ENCODE measurements around the gene CAPN14.

The CAPN14 gene

GRCh38 chr2:31240381-31241365 lies 23.4 kb upstream of the CAPN14 start:
- DNase-seq: no peak

GRCh38 chr2:31239593-31240177 lies 22.4 kb upstream of the CAPN14 start:
- no peak for DNase-seq

DNA sequence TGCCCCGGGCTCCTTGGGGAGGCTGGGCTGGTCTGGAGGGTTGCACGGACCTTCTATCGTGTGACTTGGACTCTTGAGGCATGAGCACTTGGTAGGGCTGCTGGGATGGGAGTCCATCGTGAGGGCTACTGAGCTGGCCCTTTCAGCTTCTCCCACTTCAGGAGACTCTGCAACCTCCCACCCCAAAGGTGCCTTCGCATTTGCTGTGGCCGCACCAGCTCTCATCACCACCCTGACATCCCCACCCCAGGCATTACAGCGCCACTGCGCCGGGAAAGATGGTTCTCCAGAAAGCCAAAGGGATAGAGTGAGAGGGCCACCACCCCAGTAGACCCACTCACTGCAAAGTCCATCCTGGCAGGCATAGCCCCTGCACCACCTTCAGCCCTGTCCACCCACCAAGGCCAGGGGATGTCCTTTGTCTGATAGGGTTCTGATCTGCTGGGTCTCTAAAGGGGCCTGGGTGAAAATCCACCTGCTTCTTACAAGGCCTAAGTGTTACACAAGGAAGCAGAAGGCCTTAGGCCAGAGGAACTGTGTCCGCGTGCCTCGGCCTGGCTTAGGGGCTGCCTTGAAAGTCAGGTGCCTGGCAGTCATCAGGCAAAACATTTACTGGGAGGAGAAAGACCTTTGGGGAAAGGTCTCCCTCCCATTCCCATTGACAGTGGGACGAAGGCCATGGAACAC lies 21.7 kb upstream of the CAPN14 start:
- no peak for DNase-seq

- DNase-seq: no peak
Measured at GRCh38 chr2:31238126-31238905, 21.0 kb upstream of the CAPN14 start.

DNA sequence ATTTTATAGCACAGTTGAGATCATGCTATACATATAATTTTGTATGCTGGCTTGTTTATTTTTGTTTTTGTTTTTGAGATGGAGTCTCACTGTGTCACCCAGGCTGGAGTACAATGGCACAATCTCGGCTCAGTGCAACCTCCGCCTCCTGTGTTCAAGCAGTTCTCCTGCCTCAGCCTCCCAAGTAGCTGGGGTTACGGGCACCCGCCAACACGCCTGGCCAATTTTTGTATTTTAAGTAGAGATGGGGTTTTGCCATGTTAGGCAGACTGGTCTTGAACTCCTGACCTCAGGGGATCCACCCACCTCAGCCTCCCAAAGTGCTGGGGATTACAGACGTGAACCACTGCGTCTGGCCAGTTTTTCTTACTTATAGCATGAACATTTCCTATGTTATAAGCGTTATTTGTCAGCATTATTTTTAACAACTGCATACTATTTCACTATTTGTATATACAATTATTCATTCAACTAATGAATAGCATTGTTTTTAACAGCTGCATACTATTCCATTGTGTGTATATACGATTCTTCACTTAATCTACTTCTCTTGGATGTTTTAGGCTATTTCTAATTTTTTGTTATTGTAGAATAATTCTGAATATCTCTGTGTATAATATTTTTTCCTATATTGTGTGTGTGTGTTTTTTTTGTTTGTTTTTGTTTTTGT lies 20.2 kb upstream of the CAPN14 start:
- DNase-seq: no peak

DNA sequence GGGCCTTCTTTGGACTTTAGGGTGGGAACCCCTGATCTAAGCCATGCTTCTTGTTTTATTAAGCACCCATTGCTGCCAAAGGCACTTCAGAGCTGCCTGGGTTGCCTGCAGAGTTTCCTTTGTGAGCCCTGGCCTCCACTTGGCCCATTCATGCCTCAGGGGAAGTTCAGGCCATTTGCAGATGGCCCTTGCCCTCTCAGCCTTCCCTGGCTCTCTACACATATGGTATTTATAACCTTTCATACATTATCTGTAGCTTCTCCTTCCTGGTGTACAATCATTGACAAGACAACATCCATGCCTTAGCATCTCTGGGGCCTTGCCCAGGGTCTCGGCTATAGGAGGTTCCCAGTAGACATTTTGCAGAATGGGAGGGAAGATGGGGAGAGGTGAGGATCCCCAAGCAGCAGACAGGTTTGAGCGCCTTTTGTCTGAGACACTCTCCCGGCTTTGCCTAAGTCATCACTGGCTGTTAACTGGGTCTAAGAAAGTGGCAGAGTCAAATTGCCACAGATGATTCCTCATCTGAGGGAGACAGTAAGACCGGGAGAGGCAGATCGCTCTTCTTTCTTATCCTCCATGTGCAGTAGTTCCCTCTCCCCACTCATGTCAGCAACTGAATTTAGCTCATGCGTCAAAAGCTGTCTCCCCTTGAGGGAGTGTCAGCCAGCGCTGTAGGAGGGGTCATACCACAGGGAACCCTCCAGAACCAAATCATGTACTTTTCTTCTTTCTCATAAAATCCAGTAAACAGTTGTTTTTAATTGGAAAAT lies 19.3 kb upstream of the CAPN14 start:
- DNase-seq: no peak

DNA sequence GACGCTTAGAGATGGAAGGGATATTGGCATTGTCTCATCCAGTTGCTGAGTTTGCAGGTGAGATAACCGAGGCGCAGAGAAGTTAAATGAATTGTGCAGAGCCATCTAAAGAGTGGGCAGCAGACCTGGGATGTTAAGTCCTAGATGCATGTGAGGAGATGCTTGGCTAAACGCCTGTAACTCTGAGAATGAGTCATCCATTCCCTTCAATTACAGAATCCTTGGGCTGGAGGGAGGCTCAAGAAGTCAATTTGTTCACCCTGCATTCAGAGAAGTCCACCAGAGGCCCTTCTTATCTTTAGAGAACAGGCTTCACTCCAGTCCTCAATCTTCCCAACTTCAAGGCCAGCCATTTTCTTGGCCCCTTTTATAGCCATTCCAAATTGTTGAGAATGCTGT lies 18.2 kb upstream of the CAPN14 start:
- no peak for DNase-seq

DNA sequence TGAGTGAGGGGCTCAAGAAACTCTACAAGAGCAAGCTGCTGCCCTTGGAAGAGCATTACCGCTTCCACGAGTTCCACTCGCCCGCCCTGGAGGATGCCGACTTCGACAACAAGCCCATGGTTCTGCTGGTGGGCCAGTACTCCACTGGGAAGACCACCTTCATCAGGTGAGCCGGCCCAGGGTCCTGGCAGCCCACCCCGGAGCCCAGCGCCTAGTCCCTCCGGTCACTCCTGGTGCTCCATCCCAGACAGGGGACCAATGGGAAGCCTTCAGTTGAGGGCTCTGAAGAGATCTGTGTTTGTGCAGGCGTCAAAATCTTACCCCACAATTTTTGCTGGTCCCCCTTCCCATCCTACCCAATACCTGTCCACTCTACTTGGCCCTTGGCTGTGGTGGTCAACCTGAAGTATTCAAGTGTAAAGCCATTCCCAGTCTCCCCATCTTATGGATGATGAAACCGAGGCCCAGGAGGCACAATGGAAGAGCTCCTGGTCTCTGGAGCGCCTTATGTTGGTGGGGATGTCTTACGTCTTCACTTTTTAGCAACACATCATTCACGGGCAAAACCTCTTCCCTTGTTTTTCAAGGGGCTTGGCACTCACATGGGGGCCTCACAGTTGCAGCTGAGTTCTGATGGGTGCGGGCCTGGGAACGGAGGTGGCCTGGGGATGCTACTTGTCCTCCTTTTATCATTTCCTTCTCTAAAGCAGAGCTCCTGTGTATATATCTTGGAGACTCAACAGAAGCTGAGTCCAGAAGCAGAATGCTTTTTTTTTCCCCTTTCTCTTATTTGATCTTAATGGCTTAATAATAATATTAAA lies 17.6 kb upstream of the CAPN14 start:
- no peak for DNase-seq

DNA sequence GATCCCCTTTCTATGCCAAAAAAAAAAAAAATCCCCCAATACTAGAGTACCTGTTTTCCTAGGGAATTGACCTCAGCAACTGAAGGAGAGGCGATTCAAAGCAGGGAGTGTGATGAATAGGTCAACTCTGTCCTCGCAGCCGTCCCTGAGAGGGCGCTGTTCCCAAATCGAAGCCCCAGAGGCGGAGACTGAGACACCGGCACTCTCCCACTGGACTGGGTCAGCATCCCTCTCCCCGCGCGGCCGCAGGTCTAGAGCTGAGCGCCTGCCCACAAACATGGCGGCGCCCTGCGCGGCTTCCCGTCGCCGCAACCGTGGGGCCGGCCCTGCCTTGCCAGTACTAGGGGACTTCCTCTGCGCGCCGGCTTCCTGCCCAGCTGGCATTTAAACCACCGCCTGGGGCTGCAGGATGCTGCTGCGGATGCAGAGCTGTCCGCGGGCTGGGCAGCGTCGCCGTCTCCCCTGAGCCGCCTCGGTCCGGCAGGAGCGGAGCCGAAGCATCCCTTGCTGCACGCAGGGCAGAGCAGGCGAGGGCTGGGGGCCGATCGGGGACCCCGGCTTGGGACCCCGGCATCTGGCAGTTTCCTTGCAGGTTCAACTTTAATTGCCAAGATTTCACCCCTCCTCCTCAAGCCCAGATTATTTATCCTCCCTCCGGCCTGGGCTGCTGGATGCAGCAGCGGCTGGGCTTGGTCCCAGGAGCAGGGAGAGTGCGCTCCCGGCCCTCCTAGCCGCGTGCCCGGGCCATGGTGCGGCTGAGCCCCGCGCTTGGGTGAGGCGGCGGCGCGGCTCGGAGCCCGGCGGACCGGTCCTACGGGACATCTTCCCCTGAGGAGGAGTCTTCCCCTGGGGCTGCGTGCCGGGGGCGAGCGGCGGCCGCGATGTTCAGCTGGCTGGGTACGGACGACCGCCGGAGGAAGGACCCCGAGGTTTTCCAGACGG lies 16.7 kb upstream of the CAPN14 start, which contains the start of gene EHD3:
TSS of gene EHD3 (plus strand) at position 412 of the 942 bp plus-strand sequence. CDS start at position 882, 470 bp downstream.
- DNase-seq: peak; percentile 92 to 95

DNA sequence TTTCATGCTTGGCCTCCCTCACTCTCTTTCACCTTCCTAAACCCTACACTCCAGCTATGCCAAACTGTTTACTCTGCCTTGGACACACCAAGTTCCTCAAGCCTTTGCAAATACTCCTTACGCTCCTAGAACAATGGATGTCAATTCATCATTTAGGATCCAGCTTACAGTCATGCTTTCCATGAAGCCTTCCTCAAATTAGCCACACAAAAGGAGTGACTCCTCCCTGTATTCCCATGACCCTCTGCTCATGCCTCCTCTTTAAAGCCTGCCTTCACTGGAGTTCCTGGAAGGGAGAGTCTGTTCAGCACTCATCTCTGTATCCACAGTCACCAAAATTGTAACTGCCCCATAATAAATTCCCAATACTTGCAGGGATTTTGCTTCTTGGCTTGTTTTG lies 15.9 kb upstream of the CAPN14 start:
- DNase-seq: peak in 1 of 2 experiments; percentile 46

GRCh38 chr2:31232586-31232985 lies 15.3 kb upstream of the CAPN14 start:
- no peak for DNase-seq

DNA sequence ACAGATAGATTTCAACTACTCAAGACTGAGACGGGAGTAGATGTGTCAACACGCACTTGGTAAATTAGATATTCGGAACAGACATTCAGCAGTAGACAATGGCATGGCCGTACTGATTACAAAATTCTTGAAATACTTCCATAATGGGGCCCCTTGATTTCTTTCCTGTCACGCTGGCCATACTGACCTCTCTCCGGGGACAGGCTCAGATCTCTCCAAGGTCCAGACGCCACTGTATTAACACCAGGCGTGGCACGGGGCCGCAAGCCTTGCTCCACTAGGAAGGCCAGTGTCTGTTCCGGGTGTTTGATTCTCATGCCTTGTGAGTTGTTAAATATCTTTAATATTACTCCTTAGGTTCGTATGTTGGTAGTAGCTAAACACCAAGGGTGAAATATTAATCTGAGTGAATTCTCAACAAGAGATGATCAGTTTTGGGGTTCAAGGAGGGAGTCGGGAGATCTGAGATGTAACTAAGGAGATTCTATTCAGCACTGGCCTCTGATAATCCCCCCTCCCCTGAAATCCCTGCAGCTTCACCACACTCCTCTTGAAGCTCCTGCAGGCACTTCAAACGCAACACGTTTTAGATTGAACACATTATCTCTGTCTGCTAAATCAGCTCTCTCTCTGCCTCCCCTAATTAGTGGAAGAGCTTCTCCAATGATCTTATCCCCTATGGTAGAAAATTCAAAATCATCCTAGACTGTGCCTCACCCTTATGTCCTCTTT lies 14.4 kb upstream of the CAPN14 start:
- no peak for DNase-seq

DNA sequence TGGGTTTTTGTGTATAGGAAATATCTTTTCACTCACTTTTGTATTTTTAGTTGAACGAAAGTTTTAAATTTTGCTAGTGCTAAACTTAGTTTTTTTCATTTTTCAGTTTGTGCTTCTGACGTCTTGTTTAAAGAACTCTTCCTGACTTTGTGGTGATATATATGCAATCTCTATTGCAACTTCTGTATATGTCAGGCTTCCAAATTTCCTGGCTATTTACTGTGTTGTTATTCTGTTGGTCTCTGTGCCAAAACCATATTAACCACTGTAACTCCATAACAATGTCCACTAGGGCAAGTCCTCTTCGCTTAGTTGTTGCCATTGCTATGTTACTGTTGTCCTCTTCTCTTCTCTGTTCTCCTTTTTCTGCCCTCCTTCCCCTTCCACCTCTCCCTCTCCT lies 13.4 kb upstream of the CAPN14 start:
- no peak for DNase-seq

DNA sequence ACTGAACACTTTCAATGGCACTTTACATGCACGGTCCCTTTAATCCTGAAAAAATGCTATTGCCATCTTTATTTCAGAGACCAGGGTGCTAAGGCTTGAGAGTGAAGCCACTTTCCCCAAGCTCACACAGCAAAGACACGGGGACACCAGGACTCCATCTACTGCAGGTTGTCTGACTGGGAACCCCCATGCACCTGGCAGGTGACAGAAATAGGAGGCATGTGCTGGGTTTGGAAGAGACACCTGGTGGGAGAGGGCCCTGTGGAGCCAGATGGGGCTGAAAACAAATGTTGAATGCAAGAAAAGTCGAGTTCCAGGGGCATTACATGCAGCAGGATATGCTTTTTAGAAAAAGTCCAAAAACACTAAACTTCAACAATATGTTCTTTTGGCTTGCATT lies 11.4 kb upstream of the CAPN14 start:
- no peak for DNase-seq

DNA sequence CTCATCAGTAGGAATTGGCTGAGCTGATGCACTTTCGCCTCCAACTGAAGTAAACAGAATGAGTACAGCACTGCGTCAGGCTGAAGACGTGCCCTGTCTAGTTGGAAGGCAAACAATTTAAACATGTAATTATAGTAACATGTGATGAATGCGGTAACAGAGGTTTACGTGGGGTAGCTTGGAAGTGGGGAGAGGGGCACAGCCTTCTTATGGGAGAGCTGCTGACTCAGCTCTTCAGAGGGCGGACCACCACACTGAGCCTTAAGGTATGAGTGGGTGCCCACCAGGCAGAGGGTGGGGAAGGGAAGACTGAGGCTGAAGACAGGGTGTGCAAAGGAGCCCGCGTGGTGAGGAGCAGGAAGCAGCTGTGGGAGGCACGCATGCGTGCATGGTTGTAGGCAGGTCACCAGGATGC lies 10.4 kb upstream of the CAPN14 start:
- peak; percentile 17 to 59 for DNase-seq

GRCh38 chr2:31227110-31227509 lies 9.8 kb upstream of the CAPN14 start:
- no peak for DNase-seq

GRCh38 chr2:31226266-31226665 lies 9.0 kb upstream of the CAPN14 start:
- no peak for DNase-seq

GRCh38 chr2:31223749-31224148 lies 6.4 kb upstream of the CAPN14 start:
- DNase-seq: no peak

GRCh38 chr2:31223026-31223425 lies 5.7 kb upstream of the CAPN14 start:
- DNase-seq: no peak
